NCI-H345 treated with DMSO at 0.1 percent for 48 hours (cell line): ENCODE data around the gene SAP30.

Experiments
- DNase-seq: peaks from one replicate; lab custom pipeline; 2025; ENCODE audit not compliant: unreplicated experiment; lab: John Stamatoyannopoulos, UW

SAP30 gene

GRCh38 chr4:173414456-173414855 lies 43.7 kb downstream of the SAP30 start:
- no peak for DNase-seq

GRCh38 chr4:173415092-173415491 lies 44.3 kb downstream of the SAP30 start:
- DNase-seq, result no peak

GRCh38 chr4:173415885-173416653 lies 45.3 kb downstream of the SAP30 start:
- DNase-seq, result no peak

DNA sequence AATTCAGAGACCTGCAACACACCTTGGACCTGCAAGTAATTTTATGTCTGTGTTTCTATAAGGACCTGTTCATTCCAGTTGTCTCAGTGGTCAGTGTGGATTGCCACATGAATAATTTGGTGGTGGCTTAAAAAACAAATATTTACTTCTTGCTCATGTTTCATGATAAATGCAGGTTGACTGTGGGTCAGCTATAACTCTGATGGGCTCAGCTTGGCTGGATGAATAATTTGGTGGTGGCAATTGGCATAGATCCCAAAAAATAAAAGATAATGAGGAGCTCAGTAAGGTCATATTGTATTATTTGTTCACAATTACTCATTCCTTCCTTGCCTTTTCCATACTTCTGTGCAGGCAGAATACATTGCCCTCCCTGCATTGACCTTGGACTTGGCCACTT lies 47.1 kb downstream of the SAP30 start:
- DNase-seq, result no peak

GRCh38 chr4:173418639-173419038 lies 47.9 kb downstream of the SAP30 start:
- DNase-seq, result no peak

GRCh38 chr4:173420324-173420752 lies 49.6 kb downstream of the SAP30 start:
- DNase-seq, result peak; percentile 38

DNA sequence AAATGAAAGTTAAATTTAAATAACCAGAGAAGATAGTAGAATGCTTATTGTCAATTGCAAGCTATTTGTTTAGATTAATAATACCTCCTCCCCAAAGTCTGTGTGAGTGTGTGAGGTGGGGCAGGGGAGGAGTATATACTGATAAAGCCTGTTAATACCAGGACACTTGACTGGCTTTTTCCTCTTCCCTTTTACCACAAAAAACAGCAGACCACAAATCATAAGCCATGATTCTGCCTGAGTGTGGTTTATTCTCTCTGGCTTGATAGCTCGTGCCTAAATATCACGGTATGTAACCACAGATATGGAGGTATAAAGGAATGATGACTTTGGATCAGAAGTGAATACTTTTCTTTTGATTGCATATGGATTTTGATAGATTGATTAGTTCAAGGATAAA lies 50.0 kb downstream of the SAP30 start:
- no peak for DNase-seq

GRCh38 chr4:173424899-173425805 lies 54.4 kb downstream of the SAP30 start:
- no peak for DNase-seq

- no peak for DNase-seq
Observed at GRCh38 chr4:173426064-173426463, 55.3 kb downstream of the SAP30 start.
